ENCODE results near the gene BNC2.

Gene BNC2

GRCh38 chr9:16869131-16869881, 1.2 kb downstream of the BNC2 start:
- DNase-seq = peak; percentile 60

DNA sequence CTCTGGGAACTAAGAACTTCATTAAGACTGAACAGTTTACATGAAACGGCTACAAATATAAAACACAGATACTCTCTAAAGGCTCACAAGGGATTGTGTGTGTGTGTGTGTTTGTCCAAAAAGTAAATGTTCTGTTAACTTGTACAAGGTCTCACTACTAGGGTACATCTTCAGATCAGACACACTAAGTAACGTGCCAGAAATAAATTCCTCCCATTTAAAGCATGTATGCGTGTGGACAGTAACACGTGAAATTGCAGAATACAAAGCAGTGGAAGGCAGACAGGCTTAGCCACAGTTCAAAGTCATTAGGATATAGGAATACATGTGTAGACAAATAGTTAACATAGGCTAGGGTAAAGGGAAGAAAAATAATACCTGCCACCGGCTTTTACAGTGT, 1.8 kb downstream of the BNC2 start:
- no peak for DNase-seq

- DNase-seq = peak; percentile 61
Measured at GRCh38 chr9:16867576-16868311, 2.7 kb downstream of the BNC2 start.

GRCh38 chr9:16866587-16866986, 3.9 kb downstream of the BNC2 start:
- DNase-seq = no peak

DNA sequence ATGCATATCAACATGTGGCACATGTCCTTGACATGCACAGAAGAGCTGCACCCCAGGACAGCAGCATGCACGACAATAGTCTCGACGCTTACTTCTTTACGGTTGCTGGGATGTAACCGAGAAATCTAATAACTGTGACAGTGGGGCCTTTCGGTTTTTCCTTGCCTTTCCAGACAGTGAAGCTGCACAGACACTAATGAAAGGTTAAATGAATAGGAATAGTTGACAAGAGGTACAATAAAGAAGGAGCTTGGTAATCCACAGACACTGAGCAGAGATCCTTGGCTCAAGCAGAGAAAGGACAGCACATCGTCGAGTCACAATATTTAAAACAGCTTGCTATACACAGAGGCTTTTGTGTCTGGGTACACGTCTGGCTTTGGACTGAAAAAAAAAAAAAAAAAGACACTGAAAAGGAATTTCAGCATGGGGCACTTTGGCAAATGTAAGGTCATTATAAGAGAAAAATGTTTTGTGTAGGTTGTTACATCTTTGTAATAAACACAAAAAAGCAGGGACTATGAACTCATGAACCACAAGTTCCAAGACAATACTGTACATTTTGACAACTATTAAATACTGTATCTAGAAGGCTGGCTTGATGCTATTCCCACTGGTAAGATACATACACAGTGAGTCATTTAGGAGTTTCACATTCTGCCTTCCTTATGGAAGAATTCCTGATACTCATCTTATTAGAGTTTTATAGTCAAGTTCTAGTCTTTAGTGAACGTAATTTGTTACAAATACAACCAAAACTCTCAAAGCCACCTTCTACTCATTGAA, 5.6 kb downstream of the BNC2 start:
- no peak for DNase-seq

GRCh38 chr9:16848179-16848578, 22.3 kb downstream of the BNC2 start:
- peak; percentile 63 for DNase-seq

GRCh38 chr9:16846986-16847385, 23.5 kb downstream of the BNC2 start:
- no peak for DNase-seq

GRCh38 chr9:16846367-16846766, 24.1 kb downstream of the BNC2 start:
- no peak for DNase-seq

DNA sequence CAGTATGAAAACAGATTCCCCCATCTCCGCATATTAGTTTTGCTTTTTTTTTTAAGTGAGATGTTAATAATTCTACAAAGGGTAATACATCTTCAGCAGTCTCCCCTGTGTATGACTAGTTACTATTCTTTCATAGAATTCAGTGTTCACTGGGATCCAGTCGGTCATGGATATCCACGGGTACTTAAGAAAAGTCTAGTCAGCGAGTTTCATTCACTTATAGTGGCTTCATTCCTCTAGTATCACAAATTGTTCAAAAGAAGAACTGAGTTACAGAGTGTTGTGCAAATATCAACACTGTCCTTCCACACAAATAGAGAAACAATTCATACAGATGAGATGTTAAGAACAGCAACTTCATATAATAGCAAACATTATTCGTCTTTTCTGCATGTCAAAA, 35.7 kb downstream of the BNC2 start:
- no peak for DNase-seq

DNA sequence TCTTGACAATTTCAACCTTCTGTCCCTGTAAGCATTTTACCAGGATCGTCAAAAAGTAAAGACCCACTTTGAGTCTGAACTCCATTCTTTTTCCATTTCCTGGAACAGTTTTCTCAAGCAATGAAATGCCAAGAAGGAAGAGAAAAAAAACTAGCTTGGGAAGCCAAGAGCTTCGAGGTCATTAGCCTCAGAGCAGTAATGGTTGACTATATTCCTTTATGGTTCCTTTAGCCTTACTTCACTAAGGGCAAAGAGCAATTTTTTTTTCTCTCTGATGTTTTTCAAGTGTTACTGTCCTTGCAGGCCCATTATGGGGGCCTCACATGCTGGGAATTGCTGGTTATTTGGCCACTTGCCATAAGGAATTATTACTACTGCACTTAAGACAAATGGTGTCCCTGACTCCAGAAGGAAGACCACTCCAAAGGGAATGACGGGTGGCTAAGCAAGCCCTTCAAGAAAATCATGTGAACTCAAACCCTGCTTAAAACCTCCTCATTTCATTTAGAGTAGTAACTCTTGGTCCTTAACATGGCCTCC, 37.1 kb downstream of the BNC2 start:
- no peak for DNase-seq

DNA sequence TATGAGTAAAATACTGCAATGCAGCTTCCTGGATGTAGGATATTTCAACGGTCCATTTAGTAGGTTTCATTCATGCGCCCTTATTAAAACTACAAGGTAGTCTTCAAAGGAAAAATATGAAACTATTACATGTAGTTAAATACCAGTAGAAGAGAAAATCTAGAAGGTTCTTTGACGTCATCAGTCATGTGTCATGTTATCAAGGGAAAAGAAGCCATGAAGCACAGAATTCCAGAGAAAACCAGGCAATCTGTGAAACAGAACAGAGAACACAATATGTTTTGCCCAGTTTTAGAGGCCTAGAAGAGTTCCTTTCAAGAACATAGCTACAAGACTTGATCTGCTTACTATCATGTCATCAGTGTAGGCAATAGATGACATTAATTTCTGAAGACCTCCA, 38.4 kb downstream of the BNC2 start:
- no peak for DNase-seq

DNA sequence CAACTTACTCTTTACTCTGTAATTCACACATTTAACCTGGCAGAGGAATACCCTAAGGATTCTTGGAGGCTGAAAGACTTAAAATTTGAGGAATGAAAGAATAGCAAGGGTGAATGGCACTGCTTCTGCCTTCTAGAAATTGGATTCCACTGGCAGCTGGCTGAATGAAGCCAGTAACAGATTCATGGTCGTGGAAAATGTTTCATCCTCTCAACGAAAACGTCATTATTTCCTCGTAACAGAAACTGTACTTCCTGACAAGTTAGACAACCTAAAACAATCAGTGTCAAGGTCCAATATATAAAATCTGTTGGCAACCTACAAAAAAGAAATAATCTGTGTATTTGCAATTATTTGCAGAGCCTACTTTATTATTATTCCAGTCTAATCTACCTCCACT, 39.7 kb downstream of the BNC2 start:
- no peak for DNase-seq

DNA sequence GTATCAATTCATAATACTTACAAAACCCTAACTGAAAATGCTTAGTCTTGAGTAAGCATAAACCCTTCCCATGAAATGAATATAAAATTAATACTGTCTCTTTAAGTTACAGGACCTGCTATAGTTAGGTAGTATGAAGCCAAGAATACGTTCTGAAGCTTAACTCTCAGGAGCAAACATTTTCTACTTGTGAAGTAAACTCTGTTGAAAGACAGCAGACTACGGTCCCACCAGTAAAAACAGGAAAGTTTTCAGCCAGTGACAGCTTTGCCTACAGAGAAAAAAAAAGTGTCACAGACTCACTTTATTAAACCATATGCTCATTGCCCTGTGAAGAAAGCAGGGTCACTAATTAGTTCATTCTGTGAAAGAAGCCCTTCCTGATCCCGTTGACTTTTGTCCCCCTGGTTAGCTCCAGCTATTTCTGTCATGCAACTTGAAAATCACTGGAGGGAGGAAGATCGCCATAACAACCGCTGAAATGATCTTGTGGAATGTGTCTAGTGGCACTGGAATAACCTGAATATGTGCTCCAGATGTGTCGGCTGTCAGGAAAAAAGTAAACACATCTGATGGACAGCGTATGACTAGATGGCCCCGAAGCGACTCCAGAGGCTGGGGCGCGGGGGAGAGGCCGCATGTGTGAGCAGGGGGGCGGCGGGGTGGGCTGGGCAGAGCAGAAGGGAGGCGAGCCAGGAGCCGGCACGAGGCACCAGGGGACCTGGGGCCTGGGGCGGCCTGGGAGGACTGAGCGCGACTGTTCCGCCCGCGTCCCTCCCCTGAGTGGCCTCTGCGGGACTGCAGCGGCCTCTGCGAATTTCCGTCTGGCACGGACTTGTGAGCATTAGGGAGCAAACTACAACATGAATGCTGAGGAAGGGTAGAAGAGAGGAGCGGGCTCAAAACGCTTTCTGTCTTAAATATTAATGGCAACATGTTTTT, 41.9 kb downstream of the BNC2 start:
- peak; percentile 29 for DNase-seq

DNA sequence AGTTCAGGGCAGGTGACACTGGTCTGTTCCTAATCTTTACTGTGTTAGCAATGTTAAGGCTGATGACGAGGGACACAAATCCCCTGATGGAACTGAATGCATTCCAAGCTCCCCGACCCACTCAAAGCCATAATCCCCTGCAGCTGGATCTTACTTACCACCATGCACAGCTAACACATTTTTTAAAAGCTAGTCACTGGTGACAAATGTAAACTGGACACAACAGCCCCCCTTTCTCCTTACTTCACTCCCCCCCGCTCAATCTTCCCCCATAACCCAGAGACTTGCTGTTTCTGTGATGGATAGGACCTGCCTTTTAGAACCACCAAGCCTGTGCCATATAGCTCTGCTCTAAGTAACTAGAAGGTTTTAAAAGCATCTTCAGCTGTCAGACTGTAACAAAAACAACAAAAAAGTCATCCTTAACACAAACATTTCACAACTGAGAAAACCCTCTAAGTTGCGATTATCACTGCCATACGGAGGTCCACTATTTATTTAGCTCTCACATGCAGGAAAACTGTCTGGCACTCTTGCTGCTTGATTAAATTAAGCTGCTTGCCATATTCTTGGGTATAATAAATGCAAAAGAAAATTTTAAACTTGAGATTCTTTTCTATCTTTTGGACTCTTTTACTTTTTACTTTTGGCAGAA, 44.4 kb downstream of the BNC2 start:
- DNase-seq = no peak

- DNase-seq = no peak
Measured at GRCh38 chr9:16825331-16825725, 45.1 kb downstream of the BNC2 start.

DNA sequence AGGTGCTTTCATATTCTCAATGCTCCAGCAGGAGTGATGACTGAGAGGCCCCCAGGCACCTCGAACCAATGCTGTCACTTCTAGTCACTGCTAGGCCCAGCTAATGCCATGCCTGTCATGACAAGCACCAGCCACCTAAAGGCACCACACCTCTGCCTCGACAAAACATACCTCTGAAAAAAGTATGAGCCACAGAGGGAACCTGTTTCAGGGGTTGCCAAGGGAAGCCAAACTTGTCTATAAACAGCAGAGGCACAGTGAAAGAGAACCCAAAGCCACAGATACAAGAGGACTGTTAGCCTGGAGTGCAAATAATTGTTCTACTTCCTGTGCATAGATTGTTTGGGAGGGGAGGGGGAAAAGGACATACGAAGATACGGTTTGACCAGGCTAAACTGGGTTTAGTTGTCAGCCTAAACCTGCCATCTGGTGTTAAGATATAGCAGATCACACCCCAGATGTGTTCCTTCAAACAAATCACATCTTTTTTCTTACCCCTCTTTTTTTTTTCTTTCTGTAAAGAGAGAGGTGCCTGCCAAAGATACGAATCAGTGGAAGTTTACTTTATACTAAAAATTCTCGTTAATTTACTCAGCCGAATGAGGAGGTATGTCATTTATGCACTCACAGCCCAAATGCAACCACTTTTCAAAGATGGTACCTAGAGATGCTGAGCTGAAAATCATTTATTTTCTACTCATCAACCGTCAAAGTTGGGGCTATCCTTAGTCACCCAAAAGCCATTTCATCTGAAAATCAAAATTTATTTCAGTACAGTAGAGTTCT, 45.7 kb downstream of the BNC2 start:
- DNase-seq = no peak

DNA sequence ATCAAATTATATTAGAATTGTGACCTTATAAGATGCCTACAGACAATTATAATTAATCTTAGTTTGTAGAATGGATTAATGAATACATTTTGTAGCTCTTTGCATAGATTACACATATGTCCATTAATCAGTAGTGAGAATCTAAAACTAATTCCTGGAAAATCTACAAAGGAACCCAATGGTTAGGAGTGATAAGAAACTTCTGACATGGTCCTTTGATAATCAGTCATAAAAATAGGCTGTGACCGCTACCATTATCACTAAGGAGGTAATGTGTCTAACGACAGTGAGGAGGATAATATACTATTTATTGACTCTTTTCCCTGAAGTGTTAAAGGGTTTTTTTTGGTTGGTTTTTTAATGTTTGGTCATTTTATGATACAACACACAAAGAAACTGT, 46.6 kb downstream of the BNC2 start:
- DNase-seq = no peak

GRCh38 chr9:16821344-16821743, 49.1 kb downstream of the BNC2 start:
- DNase-seq = no peak

GRCh38 chr9:16817514-16817913, 53.0 kb downstream of the BNC2 start:
- DNase-seq = no peak

DNA sequence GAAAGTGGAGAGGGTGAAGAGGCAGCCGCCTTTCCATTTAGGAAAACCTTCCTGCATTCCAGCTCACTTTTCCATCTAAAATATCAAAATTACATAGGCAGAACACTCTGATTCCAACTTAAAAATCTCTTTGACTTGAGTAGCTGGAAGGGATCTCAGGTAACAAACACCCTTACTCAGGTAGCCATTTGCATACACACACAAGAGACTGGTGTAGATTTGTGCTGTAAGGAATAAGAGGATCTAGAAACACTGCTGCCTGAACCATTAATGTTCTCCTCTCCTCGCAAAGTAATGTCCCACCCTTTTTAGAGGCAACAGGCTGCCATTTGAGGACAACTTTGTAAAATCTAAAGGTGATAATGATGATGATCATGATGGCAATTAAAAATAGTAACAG, 53.5 kb downstream of the BNC2 start:
- DNase-seq = peak; percentile 28

- no peak for DNase-seq
Measured at GRCh38 chr9:16816011-16816410, 54.5 kb downstream of the BNC2 start.
